Measurements from ENCODE around the gene NR4A3.

GRCh38 chr9:99907208-99907532 lies 85.5 kb downstream of the NR4A3 start:
- TF ChIP-seq RARB (CRISPR knock-in tag; IDR thresholded peaks at IDR 0.05): no peak
- no peak for TF ChIP-seq SNAI2 (CRISPR knock-in tag; IDR thresholded peaks at IDR 0.05)
- no peak for TF ChIP-seq CSRNP3 (CRISPR knock-in tag; IDR thresholded peaks at IDR 0.05)
- TF ChIP-seq PATZ1 (CRISPR knock-in tag; IDR thresholded peaks at IDR 0.05; ENCODE audit: borderline replicate concordance): no peak
- no peak for TF ChIP-seq GLIS3 (CRISPR knock-in tag; IDR thresholded peaks at IDR 0.05)
- no peak for TF ChIP-seq ZFP30 (CRISPR knock-in tag; IDR thresholded peaks at IDR 0.05)
- TF ChIP-seq POU6F1 (CRISPR knock-in tag; IDR thresholded peaks at IDR 0.05; ENCODE audit: borderline replicate concordance, low read depth): no peak

Measured in SK-N-SH treated with all-trans-retinoic acid at 6 μM for 48 hours (cell line).